ACC112 (cell line): ENCODE results near the gene TEPSIN.

ENCODE experiments used
- H2AFZ ChIP-seq: fragments of 200-600 bp; sonication (generic); one replicate; pipeline ENCODE4 v1.6.0; 2017; ENCODE audit warnings: antibody characterized with exemption, low read length; ENCODE audit not compliant: unreplicated experiment
- H3K27ac ChIP-seq: fragments of 200-600 bp; sonication (generic); 2 replicates; pipeline ENCODE4 v1.5.1; 2014; ENCODE audit warnings: low read depth, mild to moderate bottlenecking, antibody characterized with exemption, low read length, moderate library complexity
- H3K27me3 ChIP-seq: fragments of 200-600 bp; sonication (generic); 2 replicates; pipeline ENCODE4 v1.6.1; 2014; ENCODE audit warnings: mild to moderate bottlenecking, antibody characterized with exemption, low read length, moderate library complexity, mixed read lengths; ENCODE audit not compliant: insufficient read depth
- H3K36me3 ChIP-seq: fragments of 200-600 bp; sonication (generic); 2 replicates; pipeline ENCODE4 v1.6.1; 2016; ENCODE audit warnings: mild to moderate bottlenecking, antibody characterized with exemption, low read length, moderate library complexity, mixed read lengths; ENCODE audit not compliant: insufficient read depth
- H3K4me1 ChIP-seq: fragments of 200-600 bp; sonication (generic); one replicate; pipeline ENCODE4 v1.6.1; 2016; ENCODE audit warnings: low read length, mixed read lengths; ENCODE audit not compliant: insufficient read depth, unreplicated experiment, control insufficient read depth
- H3K4me3 ChIP-seq: fragments of 200-600 bp; sonication (generic); 2 replicates; pipeline ENCODE4 v1.5.1; 2014; ENCODE audit warnings: mild to moderate bottlenecking, low read depth, low read length
- H3K79me2 ChIP-seq: fragments of 200-600 bp; sonication (generic); one replicate; pipeline ENCODE4 v1.6.0; 2016; ENCODE audit warnings: low read length; ENCODE audit not compliant: control insufficient read depth, unreplicated experiment, insufficient read depth

The TEPSIN gene

GRCh38 chr17:81218459-81218858, 20.4 kb downstream of the TEPSIN start:
- Histone ChIP-seq H3K27ac (no peak overlapping the region), H3K27me3 (no peaks in the 10 kb centered on the region), H3K4me3 (no peak overlapping the region), H3K4me1 (peaks cover 5% of the 10 kb centered on the region), H3K36me3 (no peaks in the 10 kb centered on the region), H3K79me2 (peaks cover 5% of the 10 kb centered on the region), H2AFZ (no peak overlapping the region)

GRCh38 chr17:81217491-81217890, 21.4 kb downstream of the TEPSIN start:
- H2AFZ ChIP-seq: no peak overlapping the region
- H3K27me3 ChIP-seq: no peaks in the 10 kb centered on the region
- H3K27ac ChIP-seq: no peak overlapping the region
- H3K36me3 ChIP-seq: no peaks in the 10 kb centered on the region
- peaks cover 5% of the 10 kb centered on the region for H3K79me2 ChIP-seq
- no peak overlapping the region for H3K4me3 ChIP-seq
- peaks cover 5% of the 10 kb centered on the region for H3K4me1 ChIP-seq

- H3K4me1 ChIP-seq: no peaks in the 10 kb centered on the region
- no peak overlapping the region for H3K4me3 ChIP-seq
- no peaks in the 10 kb centered on the region for H3K36me3 ChIP-seq
- no peak overlapping the region for H2AFZ ChIP-seq
- H3K27ac ChIP-seq: no peak overlapping the region
- H3K79me2 ChIP-seq: no peaks in the 10 kb centered on the region
- no peaks in the 10 kb centered on the region for H3K27me3 ChIP-seq
These were observed 24.9 kb downstream of the TEPSIN start for GRCh38 chr17:81213978-81214377.

- H3K4me3 ChIP-seq: no peak overlapping the region
- no peaks in the 10 kb centered on the region for H3K36me3 ChIP-seq
- no peaks in the 10 kb centered on the region for H3K79me2 ChIP-seq
- H3K27ac ChIP-seq: no peak overlapping the region
- H3K27me3 ChIP-seq: no peaks in the 10 kb centered on the region
- no peak overlapping the region for H2AFZ ChIP-seq
- H3K4me1 ChIP-seq: no peaks in the 10 kb centered on the region
These were observed 26.5 kb downstream of the TEPSIN start for GRCh38 chr17:81212365-81212764.

GRCh38 chr17:81210868-81211267, 28.0 kb downstream of the TEPSIN start:
- no peaks in the 10 kb centered on the region for H3K79me2 ChIP-seq
- H3K4me1 ChIP-seq: no peaks in the 10 kb centered on the region
- no peaks in the 10 kb centered on the region for H3K36me3 ChIP-seq
- no peaks in the 10 kb centered on the region for H3K27me3 ChIP-seq
- no peak overlapping the region for H3K27ac ChIP-seq
- no peak overlapping the region for H3K4me3 ChIP-seq
- H2AFZ ChIP-seq: no peak overlapping the region

- no peaks in the 10 kb centered on the region for H3K4me1 ChIP-seq
- H2AFZ ChIP-seq: no peak overlapping the region
- no peaks in the 10 kb centered on the region for H3K27me3 ChIP-seq
- no peaks in the 10 kb centered on the region for H3K79me2 ChIP-seq
- H3K27ac ChIP-seq: no peak overlapping the region
- H3K4me3 ChIP-seq: no peak overlapping the region
- no peaks in the 10 kb centered on the region for H3K36me3 ChIP-seq
These were observed 28.4 kb downstream of the TEPSIN start for GRCh38 chr17:81210466-81210865.

- Histone ChIP-seq H3K4me1 (no peaks in the 10 kb centered on the region), H3K27ac (no peak overlapping the region), H3K79me2 (no peaks in the 10 kb centered on the region), H3K36me3 (no peaks in the 10 kb centered on the region), H3K4me3 (no peak overlapping the region), H3K27me3 (no peaks in the 10 kb centered on the region), H2AFZ (no peak overlapping the region)
These were observed 29.7 kb downstream of the TEPSIN start for GRCh38 chr17:81209141-81209540.

GRCh38 chr17:81208651-81209050, 30.2 kb downstream of the TEPSIN start:
- Histone ChIP-seq H3K4me1 (no peaks in the 10 kb centered on the region), H3K27ac (no peak overlapping the region), H3K79me2 (no peaks in the 10 kb centered on the region), H3K36me3 (no peaks in the 10 kb centered on the region), H3K27me3 (no peaks in the 10 kb centered on the region), H3K4me3 (no peak overlapping the region), H2AFZ (no peak overlapping the region)

GRCh38 chr17:81207610-81208581, 31.0 kb downstream of the TEPSIN start:
- no peaks in the 10 kb centered on the region for H3K4me1 ChIP-seq
- no peaks in the 10 kb centered on the region for H3K27me3 ChIP-seq
- H2AFZ ChIP-seq: no peak overlapping the region
- no peaks in the 10 kb centered on the region for H3K36me3 ChIP-seq
- H3K27ac ChIP-seq: no peak overlapping the region
- no peak overlapping the region for H3K4me3 ChIP-seq
- H3K79me2 ChIP-seq: no peaks in the 10 kb centered on the region

GRCh38 chr17:81206657-81207056, 32.2 kb downstream of the TEPSIN start:
- Histone ChIP-seq H3K27me3 (no peaks in the 10 kb centered on the region), H3K36me3 (no peaks in the 10 kb centered on the region), H3K4me3 (no peak overlapping the region), H2AFZ (no peak overlapping the region), H3K4me1 (no peaks in the 10 kb centered on the region), H3K79me2 (no peaks in the 10 kb centered on the region), H3K27ac (no peak overlapping the region)

- H2AFZ ChIP-seq: no peak overlapping the region
- no peaks in the 10 kb centered on the region for H3K79me2 ChIP-seq
- no peaks in the 10 kb centered on the region for H3K36me3 ChIP-seq
- no peaks in the 10 kb centered on the region for H3K4me1 ChIP-seq
- H3K4me3 ChIP-seq: no peak overlapping the region
- no peak overlapping the region for H3K27ac ChIP-seq
- H3K27me3 ChIP-seq: no peaks in the 10 kb centered on the region
These were observed 32.7 kb downstream of the TEPSIN start for GRCh38 chr17:81206166-81206565.
